NCI-H2196 treated with DMSO at 0.1 percent for 48 hours (cell line): ENCODE data around the gene PRR23A.
"Not testable (repeated sequence)": the region's sequence is repeated elsewhere in the genome, so short reads cannot be mapped to it uniquely, and the experiment has no call there.

ENCODE experiments used
- DNase-seq: peaks from one replicate; lab custom pipeline; 2025; ENCODE audit not compliant: unreplicated experiment; lab: John Stamatoyannopoulos, UW

PRR23A gene

DNA sequence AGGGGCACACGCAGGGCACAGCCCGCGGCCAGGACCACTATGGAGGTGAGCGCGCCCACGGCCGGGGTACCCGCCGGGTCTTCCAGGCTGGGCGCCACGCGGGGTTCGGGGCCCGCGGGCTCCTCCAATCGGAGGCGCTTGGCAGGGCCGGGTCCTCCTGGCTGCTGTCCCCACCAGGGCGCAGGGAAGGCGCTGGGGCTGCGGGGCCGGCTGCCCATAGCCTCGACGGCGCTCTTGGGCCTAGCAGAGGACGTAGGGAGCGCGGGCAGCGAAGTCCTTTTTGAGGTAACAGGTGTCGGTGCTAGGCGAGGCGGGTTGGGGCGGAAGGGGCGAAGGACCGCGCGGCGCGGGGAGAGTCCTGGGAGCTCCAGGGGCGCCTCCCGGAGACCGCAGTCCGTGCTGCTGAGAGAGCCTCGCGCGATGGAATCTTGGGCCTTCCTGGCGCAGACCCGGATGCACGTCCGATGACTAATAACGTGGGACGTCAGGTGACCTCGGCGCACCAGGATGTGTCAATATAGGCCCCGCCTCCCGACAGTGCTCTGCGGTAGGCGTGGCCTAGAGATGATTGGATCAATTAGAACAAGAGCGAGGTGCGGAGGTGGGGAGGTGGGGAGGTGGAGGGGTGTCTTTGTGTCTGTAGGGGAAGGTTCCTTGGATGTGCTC, at the start of gene PRR23A:
Gene PRR23A, minus strand, starts transcription at position 218 of the 666 bp plus-strand sequence. Its CDS starts 0 bp downstream, at position 218.
- DNase-seq: no peak

DNA sequence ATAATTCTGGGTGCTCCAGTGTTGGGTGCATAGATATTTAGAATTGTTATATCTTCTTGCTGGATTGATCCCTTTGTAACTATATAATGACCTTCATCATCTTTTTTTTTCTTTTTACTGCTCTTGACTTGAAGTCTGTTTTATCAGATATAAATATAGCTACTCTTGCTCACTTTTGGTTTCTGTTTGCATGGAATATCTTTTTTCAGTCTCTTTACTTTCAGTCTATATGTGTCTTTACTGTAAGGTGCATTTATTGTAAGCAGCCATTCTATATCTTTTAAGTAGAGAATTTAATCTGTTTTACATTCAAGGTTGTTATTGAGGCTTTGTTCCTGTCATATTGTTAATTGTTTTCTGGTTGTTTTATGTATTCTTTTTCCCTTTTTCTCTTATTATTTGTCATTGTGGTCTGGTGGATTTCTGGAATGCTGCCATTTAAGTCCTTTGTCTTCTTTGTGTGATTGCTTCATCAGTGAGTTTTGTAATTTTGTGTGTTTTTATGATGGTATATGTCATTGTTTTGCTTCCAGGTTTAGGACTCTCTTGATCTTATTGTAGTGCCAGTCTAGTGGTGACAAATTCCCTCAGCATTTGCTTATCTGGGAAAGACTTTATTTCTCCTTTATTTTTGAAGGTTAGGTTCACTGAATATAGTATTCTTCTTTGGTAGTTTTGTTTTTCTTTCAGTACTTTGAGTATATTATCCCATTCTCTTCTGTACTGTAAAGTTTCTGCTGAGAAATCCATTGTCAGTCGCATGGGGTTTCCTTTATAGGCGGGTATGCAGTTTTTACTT, 46.9 kb upstream of the PRR23A start:
- no peak for DNase-seq

GRCh38 chr3:139044366-139045210, 38.5 kb upstream of the PRR23A start, which contains the start of gene PRR23C:
TSS of gene PRR23C (minus strand) at chr3:139044892. CDS start at chr3:139044620, 272 bp downstream.
- DNase-seq: no peak

DNA sequence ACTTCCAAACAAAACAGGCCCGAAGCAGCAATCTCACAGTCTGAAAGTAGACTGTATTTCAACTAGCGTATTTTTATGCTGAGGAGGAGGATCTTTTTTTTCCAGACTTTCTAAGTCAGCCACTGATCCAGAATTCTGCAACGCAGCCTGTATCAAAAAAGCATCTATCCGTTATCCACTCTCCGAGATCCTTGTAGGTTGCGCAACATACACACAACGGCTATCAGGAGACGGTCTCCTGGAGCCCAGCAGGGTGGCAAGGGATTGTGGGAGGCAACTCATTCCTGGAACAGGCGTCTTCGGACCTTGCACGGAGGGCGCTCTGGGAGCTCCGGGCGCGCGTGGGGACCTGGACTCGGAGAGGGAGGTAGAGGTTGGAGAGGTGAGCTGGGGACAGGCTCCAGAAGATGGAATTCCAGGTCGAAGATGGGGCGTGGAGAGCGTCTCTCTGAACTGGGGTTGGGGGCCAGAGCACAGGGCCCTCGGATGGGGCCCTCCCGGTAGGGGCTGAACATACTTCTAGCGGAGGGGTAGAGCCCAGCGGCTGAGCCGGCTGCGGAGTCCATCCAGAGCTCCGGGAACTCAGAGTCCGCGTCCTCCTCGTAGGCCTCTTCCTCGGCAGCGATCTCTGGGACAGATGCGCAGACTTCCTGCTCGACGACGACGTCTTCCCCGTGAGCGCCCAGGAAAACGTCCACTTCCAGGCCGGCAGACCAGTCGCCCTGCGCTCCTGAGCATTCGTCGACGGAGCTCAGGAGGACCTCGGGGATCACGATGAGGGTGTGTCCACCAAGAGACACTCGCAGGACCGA, 37.7 kb upstream of the PRR23A start:
- DNase-seq: no peak

DNA sequence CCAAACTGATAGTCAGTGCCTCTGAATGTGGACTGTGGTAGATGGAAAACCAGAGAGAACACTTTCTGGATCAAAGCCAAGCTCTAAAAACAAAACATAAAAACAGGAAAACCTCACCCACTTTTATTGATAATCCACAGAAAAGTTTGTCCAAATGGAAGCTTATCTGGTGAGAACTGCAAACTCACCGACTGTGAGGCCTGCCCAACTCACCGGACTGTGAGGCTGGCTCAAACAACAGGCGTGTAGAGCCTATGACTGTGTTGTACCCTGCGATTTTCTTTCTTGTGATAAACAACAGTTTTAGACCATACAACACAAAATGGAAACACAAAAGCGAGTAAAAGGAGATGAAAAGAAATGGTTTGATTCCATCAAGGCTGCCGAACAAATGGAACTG, 31.4 kb upstream of the PRR23A start:
- DNase-seq: no peak

DNA sequence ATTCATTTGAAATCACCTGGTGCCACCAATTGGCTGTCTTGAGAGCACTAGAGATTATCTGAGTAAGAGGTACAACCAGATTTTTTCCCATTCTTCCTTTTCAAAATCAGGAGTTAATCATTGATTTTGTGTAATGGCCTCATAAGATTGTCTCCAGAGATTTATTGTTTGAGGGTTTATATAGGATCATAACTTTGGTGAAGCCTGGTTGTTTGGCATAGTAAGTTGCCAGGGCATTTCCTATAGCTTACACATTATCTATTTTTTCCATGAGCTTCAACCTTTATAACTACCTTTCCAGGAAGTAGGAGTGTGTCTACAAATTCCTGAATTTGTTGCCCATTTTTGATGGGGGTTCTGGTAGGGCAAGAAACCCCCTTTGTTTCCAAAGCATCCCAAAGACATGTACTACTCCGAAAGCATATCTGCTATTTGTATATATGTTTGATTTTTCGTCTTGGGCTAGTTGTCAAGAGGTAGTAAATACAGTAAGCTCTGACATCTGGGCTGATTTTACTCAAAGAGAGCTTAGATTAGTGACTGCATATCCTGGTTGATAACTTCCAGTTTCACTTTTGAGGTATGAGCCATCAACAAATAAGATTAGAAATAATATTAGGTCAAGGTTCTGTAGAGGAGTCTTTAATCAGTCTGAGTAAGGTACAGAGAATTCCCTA, 26.4 kb upstream of the PRR23A start:
- no peak for DNase-seq

GRCh38 chr3:139030576-139030975, 24.5 kb upstream of the PRR23A start:
- not testable (repeated sequence) for DNase-seq

DNA sequence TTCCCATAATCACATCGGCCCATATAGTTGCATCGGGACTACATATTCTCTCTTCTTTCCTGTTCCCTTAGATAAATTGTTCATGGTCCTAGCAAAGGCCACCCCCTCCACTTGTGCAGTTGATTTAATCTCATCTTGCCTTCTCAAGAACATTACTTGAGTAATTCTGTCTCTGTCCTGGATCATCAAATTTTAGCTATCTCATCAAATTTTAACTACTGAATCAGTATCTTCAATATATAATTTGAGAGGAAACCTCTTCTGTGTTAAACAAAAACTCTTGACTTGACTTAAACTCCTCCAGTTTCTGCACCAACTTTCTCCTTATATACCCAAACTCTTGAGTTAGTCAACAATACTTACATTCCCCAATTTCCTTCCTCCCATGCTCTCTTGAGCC, 18.9 kb upstream of the PRR23A start:
- DNase-seq: no peak

- DNase-seq: no peak
Observed at GRCh38 chr3:139020868-139021234, 14.8 kb upstream of the PRR23A start, which contains the start of gene PRR23B. TSS of gene PRR23B (minus strand) at chr3:139020926. CDS start at chr3:139020661, 265 bp downstream.

DNA sequence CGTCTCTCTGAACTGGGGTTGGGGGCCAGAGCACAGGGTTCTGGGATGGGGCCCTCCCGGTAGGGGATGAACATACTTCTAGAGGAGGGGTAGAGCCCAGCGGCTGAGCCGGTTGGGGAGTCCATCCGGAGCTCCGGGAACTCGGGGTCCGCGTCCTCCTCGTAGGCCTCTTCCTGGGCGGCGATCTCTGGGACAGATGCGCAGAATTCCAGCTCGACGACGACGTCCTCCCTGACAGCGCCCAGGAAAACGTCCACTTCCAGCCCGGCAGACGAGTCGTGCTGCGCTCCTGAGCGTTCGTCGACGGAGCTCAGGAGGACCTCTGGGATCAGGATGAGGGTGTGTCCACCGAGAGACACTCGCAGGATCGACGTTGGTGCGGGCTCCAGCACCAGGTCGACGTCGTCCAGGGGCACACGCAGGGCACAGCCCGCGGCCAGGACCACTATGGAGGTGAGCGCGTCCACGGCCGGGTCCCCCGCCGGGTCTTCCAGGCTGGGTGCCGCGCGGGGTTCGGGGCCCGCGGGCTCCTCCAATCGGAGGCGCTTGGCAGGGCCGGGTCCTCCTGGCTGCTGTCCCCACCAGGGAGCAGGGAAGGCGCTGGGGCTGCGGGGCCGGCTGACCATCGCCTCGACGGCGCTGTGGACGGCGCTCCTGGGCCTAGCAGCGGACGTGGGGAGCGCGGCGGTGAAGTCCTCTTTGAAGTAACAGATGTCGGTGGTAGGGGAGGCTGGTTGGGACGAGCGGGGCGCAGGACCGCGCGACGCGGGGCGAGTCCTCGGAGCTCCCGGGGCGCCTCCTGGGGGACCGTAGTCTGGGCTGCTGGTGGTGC, 14.2 kb upstream of the PRR23A start:
- no peak for DNase-seq

GRCh38 chr3:139016430-139017048, 10.5 kb upstream of the PRR23A start:
- DNase-seq: no peak

GRCh38 chr3:139005356-139005993, 593 bp downstream of the PRR23A start:
- DNase-seq: no peak

DNA sequence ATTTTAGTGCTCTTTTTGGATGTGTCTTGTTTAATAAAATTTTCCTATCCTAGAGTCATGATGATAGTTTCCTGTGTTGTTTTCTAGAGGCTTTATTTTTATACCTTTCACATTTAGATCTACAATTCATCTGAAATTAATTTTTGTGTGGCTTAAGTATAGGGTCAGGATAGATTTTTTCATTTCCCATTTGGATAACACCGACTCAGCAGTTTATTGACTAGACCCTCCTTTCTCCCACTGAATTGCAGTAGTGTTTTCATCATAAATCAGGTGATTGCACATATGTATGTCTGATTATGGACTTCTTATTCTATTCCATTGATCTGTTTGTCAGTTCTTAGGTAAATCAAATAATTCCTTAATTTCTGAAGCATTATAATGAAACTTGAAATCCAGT, 10.4 kb downstream of the PRR23A start:
- no peak for DNase-seq

DNA sequence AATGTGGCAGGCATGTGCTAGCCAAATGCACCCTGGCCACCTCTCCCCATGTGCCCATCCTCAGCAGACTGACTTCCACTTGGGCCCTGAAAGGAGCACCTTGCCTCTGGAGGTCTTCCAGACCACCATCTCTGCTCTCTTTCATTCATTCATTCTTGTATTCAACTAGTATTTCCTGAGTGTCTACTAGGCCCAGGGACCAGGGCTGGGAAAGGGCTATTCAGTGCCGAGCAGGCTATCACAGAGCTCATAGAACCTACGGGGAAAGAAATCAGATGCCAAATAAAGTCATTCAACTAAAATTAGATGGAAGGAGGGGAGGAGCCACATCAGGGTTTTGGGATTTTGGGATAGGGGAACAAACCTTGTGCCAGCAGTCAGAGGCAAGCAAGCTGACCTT, 18.9 kb downstream of the PRR23A start:
- no peak for DNase-seq

DNA sequence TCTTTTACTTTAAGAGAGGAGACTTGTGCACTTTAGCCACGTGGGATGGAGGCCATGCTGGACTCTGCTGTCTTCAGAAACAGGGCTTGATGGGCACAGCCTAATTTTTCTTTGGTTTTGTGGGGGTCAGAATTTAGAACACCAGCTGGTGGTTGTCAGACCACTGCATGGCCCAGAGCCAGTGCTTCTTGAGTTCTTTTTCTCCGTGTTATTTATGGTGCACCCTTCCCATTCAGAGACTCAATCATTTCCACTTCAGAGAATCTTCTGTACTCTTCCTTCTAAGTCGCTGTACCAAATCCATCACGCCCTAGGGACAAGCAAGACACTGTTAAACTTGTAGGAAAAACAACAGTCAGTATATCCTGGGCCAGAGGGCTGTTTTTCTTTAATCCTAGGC, 20.1 kb downstream of the PRR23A start:
- no peak for DNase-seq

DNA sequence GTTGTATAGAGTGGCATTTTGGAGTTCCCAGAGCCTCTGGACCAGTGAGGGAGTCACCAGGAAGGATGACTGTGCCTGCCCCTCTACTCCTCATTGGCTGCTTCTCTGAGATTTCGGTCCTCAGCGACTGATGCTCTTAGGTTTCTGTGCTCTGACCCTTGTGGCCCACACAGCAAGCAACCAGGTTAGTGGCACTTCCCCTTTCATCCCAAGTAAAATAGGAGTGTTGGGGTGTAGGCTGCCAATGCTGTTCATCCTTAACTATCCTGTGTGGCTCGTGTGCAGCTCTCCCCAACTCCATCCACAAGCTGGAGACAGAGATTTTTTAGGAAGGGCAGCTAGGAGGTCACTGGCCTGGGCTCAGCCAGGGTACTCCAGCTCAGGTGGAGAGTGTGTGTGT, 21.3 kb downstream of the PRR23A start:
- DNase-seq: no peak

DNA sequence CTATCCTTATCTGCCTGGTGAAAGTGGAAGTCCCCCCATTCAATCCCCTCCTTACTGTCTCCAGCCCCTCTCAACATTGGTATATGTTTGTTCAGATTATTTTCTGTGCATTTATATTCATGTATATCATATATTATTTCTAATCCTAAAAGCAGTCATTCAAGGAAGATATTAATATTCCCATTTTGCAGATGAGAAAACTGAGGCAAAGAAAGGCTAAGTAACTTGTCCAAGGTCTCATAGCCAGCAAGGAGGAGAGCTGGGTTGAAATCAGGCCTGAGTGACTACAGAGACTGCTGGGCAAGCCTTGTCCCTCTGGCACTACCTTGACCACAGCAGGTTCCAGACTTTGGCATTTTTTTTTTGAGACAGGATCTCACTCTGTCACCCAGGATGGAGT, 30.0 kb downstream of the PRR23A start:
- DNase-seq: no peak

GRCh38 chr3:138975351-138975750, 30.7 kb downstream of the PRR23A start:
- DNase-seq: no peak
